Smooth muscle cell of bladder (primary cell): ENCODE results near the gene ECSIT. TPM values are rescaled to one million over a fixed set of nuclear protein-coding genes. Genes with fewer than 3 reads are reported as not detected.

Experiments used
- total RNA-seq: library from RNA; depleted of rRNA; stranded (reverse); fragments of >200 nt; gene quantifications from 2 replicates; pipeline ENCODE4 v1.2.3, GENCODE V29; 2014

Gene ECSIT
- 27.7 and 43.3 TPM in 2 replicates for total RNA-seq

DNA sequence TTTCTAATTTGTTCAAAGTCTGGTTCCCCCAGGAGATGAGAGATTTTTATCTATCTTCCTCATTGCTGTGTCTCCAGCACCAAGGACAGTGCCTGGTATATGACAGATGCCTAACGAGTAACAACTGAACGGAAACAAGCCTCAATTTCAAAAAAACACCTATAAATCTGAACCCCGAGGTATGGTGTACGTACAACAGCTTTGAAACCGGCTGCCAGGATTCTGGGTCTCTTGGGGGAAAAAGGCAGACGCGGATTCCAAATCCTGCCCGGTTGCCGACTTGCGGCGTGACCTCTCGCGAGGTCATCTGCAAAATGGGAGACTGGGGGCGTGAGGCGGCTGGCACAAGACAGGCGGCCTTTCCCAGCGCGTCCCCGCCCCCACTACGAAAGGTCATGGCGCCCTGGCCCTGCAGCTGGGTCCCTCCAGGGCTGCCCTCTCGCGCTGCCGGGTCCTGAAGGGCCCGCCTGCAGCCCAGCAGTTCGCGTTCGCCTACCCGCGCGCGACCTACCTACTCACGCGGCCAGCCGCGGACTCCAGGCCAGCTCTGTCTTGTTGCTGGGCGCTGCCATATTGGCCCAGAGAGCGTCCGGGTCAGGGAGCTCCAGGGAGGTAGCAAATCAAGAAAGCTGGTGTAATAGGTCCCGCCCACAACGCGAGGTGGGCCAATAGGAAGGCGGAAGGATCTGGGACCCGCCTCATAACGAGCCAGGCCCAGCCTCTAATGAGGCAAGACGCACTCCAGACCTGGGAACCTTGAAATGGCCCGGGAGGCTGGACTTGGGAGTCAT lies at the start of gene ECSIT:
TSS of gene ECSIT (minus strand) at position 584 of the 791 bp plus-strand sequence. CDS start 9,964 bp downstream, outside the sequence.

GRCh38 chr19:11577451-11578257 lies 48.7 kb upstream of the ECSIT start, which contains the start of gene ACP5:
Gene ACP5 (minus strand): TSS chr19:11577645. CDS start chr19:11577317, 328 bp downstream.

DNA sequence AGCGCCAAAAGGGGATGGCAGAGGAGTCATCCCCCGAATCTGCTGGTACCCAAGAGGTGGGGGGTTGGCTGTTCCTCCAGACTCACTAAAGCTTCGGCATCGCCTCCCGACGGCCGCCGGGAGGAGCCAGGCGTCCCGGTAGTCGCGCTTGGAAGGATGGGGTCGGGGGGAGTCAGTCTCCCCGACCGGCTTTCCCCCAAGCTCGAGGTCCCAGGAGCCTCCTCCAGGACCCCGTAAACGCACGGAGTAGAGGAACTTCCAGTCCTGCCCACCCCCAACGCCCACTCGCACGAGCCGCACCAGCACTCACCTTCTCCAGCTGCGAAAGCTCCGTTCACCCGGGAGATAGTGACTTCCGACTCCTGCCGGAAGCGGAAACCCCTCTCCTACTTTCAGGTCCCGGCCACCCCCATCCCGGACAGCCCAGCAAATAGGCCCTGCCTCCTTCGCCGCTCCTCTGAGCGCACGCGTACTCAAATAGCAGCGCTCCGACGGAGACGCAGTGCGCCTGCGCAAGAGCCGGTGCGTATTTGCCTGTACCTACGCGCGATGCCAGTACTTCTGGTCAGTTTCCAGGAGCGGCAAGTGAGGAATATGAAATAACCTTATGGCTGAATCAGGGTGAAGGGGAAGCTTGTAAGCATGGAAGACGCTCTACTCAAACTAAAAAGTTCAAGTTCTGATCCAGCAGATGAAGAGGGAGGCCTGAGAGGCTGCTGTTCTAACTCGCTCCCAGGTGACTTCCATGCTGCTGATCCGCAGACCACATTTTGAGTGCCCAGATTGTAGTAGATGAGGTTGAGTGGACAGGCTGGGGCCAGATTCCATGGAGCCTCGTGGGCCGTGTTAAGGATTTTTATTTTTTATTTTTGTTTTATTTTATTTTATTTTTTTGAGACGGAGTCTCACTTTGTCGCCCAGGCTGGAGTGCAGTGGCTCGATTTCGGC lies 30.2 kb upstream of the ECSIT start, which contains the start of gene ELOF1:
TSS of gene ELOF1 (minus strand) at position 350 of the 948 bp plus-strand sequence. CDS start 4,883 bp downstream, outside the sequence.

GRCh38 chr19:11538232-11539036 lies 9.5 kb upstream of the ECSIT start, which contains the start of gene CNN1:
Gene CNN1 (plus strand): TSS chr19:11538851. CDS start chr19:11538928, 77 bp downstream.

GRCh38 chr19:11505504-11506100 lies 23.3 kb downstream of the ECSIT start, which contains the start of gene ZNF653:
Gene ZNF653 (minus strand): TSS chr19:11505839. CDS start chr19:11505786, 53 bp downstream.

GRCh38 chr19:11480715-11481533 lies 48.0 kb downstream of the ECSIT start, which contains the start of gene ELAVL3:
Gene ELAVL3 (minus strand): TSS chr19:11481046. CDS start chr19:11480608, 438 bp downstream.

Other genes starting within 250 kb of the ECSIT start
- gene TSPAN16, start 233.0 kb downstream of the ECSIT start, total RNA-seq: not detected in 2 replicates
- 16.2 and 22.2 TPM in 2 replicates for gene RAB3D, start 189.5 kb downstream of the ECSIT start, total RNA-seq
- 92.3 and 93.8 TPM in 2 replicates for gene TMEM205, start 182.9 kb downstream of the ECSIT start, total RNA-seq
- gene CCDC159, start 182.6 kb downstream of the ECSIT start, total RNA-seq: 7.0 and 9.6 TPM in 2 replicates
- gene PLPPR2, start 173.7 kb downstream of the ECSIT start, total RNA-seq: 10.0 and 13.0 TPM in 2 replicates
- gene SWSAP1, start 154.5 kb downstream of the ECSIT start, total RNA-seq: 0.37 and 0.43 TPM in 2 replicates
- 3.8 and 6.0 TPM in 2 replicates for gene EPOR, start 144.8 kb downstream of the ECSIT start, total RNA-seq
- 1.4 TPM in 2 replicates for gene RGL3, start 109.8 kb downstream of the ECSIT start, total RNA-seq
- 0.18 and 0.28 TPM in 2 replicates for gene ODAD3, start 94.0 kb downstream of the ECSIT start, total RNA-seq
- gene PRKCSH, start 93.5 kb downstream of the ECSIT start, total RNA-seq: 106 and 160 TPM in 2 replicates
- not detected in 2 replicates for gene ELAVL3, start 48.1 kb downstream of the ECSIT start, total RNA-seq
- gene ZNF653, start 23.3 kb downstream of the ECSIT start, total RNA-seq: 4.0 and 6.4 TPM in 2 replicates
- 7.5 and 16.5 TPM in 2 replicates for gene CNN1, start 9.7 kb upstream of the ECSIT start, total RNA-seq
- gene ELOF1, start 30.1 kb upstream of the ECSIT start, total RNA-seq: 29.4 and 41.2 TPM in 2 replicates
- gene ACP5, start 48.5 kb upstream of the ECSIT start, total RNA-seq: 1.3 and 2.0 TPM in 2 replicates
- gene ZNF627, start 68.3 kb upstream of the ECSIT start, total RNA-seq: 19.0 and 19.3 TPM in 2 replicates
- 3.1 and 4.3 TPM in 2 replicates for gene ZNF823, start 209.8 kb upstream of the ECSIT start, total RNA-seq
- 12.9 and 14.9 TPM in 2 replicates for gene ZNF441, start 237.9 kb upstream of the ECSIT start, total RNA-seq